HepG2 (cell line): ENCODE measurements around the gene MCEE. TPM values are rescaled to one million over a fixed set of nuclear protein-coding genes. Genes with fewer than 3 reads are reported as not detected.

Experiments used
- CHD4 ChIP-seq: fragments of 200-600 bp; sonication (generic); IDR thresholded peaks from 2 replicates; pipeline ENCODE4 v1.7.0; 2017; ENCODE audit warnings: mild to moderate bottlenecking, low read length, borderline replicate concordance
- FOXM1 ChIP-seq: sonication (generic); formaldehyde crosslinking; IDR thresholded peaks from 2 replicates; pipeline ENCODE4 v1.5.0; 2020; ENCODE audit warnings: missing genetic modification reagents
- GATAD1 ChIP-seq: IDR thresholded peaks from 2 replicates; pipeline ENCODE4 v1.6.1; 2016; ENCODE audit warnings: missing genetic modification reagents, missing compliant biosample characterization
- HES4 ChIP-seq: sonication (generic); formaldehyde crosslinking; IDR thresholded peaks from 2 replicates; pipeline ENCODE4 v1.9.0; 2021; ENCODE audit warnings: mild to moderate bottlenecking, missing genetic modification reagents, borderline replicate concordance
- HOXD1 ChIP-seq: sonication (generic); formaldehyde crosslinking; IDR thresholded peaks from 2 replicates; pipeline ENCODE4 v1.5.0; 2020; ENCODE audit warnings: missing genetic modification reagents
- IRF2 ChIP-seq: IDR thresholded peaks from 2 replicates; pipeline ENCODE4 v1.6.1; 2018; ENCODE audit warnings: missing genetic modification reagents, missing compliant biosample characterization
- JARID2 ChIP-seq: sonication (generic); formaldehyde crosslinking; IDR thresholded peaks from 2 replicates; pipeline ENCODE4 v1.8.1; 2023; ENCODE audit warnings: missing genetic modification reagents, inconsistent platforms; ENCODE audit not compliant: insufficient replicate concordance
- KAT8 ChIP-seq: IDR thresholded peaks from 2 replicates; pipeline ENCODE4 v1.6.1; 2016; ENCODE audit warnings: missing genetic modification reagents, missing compliant biosample characterization
- NAIF1 ChIP-seq: sonication (generic); formaldehyde crosslinking; IDR thresholded peaks from 2 replicates; pipeline ENCODE4 v1.5.0; 2020; ENCODE audit warnings: mild to moderate bottlenecking, missing genetic modification reagents, borderline replicate concordance
- NFIB ChIP-seq: sonication (generic); formaldehyde crosslinking; IDR thresholded peaks from 2 replicates; pipeline ENCODE4 v1.9.0; 2021; ENCODE audit warnings: missing genetic modification reagents, mild to moderate bottlenecking, borderline replicate concordance
- REL ChIP-seq: sonication (generic); formaldehyde crosslinking; conservative IDR thresholded peaks from 2 replicates; pipeline ENCODE4 v1.8.0; 2022; ENCODE audit warnings: mild to moderate bottlenecking, missing genetic modification reagents, moderate library complexity
- RFX5 ChIP-seq: IDR thresholded peaks from 2 replicates; pipeline ENCODE4 v1.6.1; 2011; ENCODE audit warnings: low read depth, low read length, improper control_type of control experiment
- SRSF4 ChIP-seq: fragments of 200-400 bp; formaldehyde crosslinking; IDR thresholded peaks from one replicate; pipeline ENCODE4 v1.6.1; 2018; ENCODE audit warnings: mild to moderate bottlenecking, low read depth, low read length, moderate library complexity; ENCODE audit not compliant: poor library complexity, severe bottlenecking
- SRSF9 ChIP-seq: fragments of 200-400 bp; formaldehyde crosslinking; IDR thresholded peaks from 2 replicates; pipeline ENCODE4 v1.6.1; 2018; ENCODE audit warnings: borderline replicate concordance, mild to moderate bottlenecking, low read depth, low read length; ENCODE audit not compliant: insufficient read depth, poor library complexity, severe bottlenecking
- SRY ChIP-seq: sonication (generic); formaldehyde crosslinking; IDR thresholded peaks from 2 replicates; pipeline ENCODE4 v1.8.0; 2022; ENCODE audit warnings: mild to moderate bottlenecking, missing genetic modification reagents
- XRCC5 ChIP-seq: fragments of 200-400 bp; formaldehyde crosslinking; optimal IDR thresholded peaks from 2 replicates; pipeline ENCODE3; 2017; ENCODE audit warnings: mild to moderate bottlenecking, low read length
- ZNF263 ChIP-seq: sonication (generic); formaldehyde crosslinking; IDR thresholded peaks from 2 replicates; pipeline ENCODE4 v1.4.0; 2020; ENCODE audit warnings: missing genetic modification reagents
- ZNF841 ChIP-seq: sonication (generic); formaldehyde crosslinking; IDR thresholded peaks from 2 replicates; pipeline ENCODE4 v1.8.1; 2023; ENCODE audit warnings: missing genetic modification reagents, borderline replicate concordance
- ZNF879 ChIP-seq: sonication (generic); formaldehyde crosslinking; IDR thresholded peaks from 2 replicates; pipeline ENCODE4 v1.8.1; 2023; ENCODE audit warnings: missing genetic modification reagents
- polyA plus RNA-seq, 8 experiments: library from polyadenylated mRNA; depleted of rRNA in 3 of 8; stranded (reverse) in 7 of 8; unstranded in 1 of 8; fragments of >200 nt; fragmentation: Illumina TruSeq in 4 of 8; extraction: Trizol in 4 of 8; gene quantifications; 2 replicates each; pipeline versions ENCODE4 v1.2.1 to v1.2.3, GENCODE V29; 2011 to 2016; ENCODE audit warnings: low read depth in 4 of 8, missing spikeins in 1 of 8, mixed read lengths in 1 of 8; ENCODE audit not compliant: insufficient read depth in 1 of 8
- total RNA-seq, 5 experiments: library from RNA; depleted of rRNA; stranded (reverse); fragments of >200 nt; fragmentation: Illumina TruSeq; extraction: Trizol; gene quantifications; 2 replicates each; pipeline ENCODE4 v1.2.3, GENCODE V29; 2016; ENCODE audit warnings: low read depth in 1 of 5
- TF ChIP-seq, protein P1 (sequence below): sonication (generic); formaldehyde crosslinking; conservative IDR thresholded peaks from 2 replicates; pipeline ENCODE4 v1.5.0; 2020; ENCODE audit warnings: missing genetic modification reagents
- TF ChIP-seq, protein P2 (sequence below): sonication (generic); formaldehyde crosslinking; IDR thresholded peaks from 2 replicates; pipeline ENCODE4 v1.4.0; 2020; ENCODE audit warnings: missing genetic modification reagents, borderline replicate concordance
- TF ChIP-seq, protein P3 (sequence below): sonication (generic); formaldehyde crosslinking; IDR thresholded peaks from 2 replicates; pipeline ENCODE4 v1.8.0; 2023; ENCODE audit warnings: mild to moderate bottlenecking, missing genetic modification reagents
- TF ChIP-seq, protein P4 (sequence below): IDR thresholded peaks from 2 replicates; pipeline ENCODE4 v1.6.1; 2016; ENCODE audit warnings: mild to moderate bottlenecking, missing biosample characterization, missing genetic modification reagents

Gene MCEE
- total and polyA plus RNA-seq, 2 of the 13 experiments (the other 11 are each of a cell fraction or from before 2014, with no cell fraction given) = 32.0 to 66.9 TPM

GRCh38 chr2:71068218-71069035 lies 61.6 kb downstream of the MCEE start, which contains the start of gene NAGK (continued):
- TF ChIP-seq, protein P1, sequence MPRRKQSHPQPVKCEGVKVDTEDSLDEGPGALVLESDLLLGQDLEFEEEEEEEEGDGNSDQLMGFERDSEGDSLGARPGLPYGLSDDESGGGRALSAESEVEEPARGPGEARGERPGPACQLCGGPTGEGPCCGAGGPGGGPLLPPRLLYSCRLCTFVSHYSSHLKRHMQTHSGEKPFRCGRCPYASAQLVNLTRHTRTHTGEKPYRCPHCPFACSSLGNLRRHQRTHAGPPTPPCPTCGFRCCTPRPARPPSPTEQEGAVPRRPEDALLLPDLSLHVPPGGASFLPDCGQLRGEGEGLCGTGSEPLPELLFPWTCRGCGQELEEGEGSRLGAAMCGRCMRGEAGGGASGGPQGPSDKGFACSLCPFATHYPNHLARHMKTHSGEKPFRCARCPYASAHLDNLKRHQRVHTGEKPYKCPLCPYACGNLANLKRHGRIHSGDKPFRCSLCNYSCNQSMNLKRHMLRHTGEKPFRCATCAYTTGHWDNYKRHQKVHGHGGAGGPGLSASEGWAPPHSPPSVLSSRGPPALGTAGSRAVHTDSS (CRISPR knock-in tag) = no peak; the same call in 1 of the 2 replicates
- peak; percentile 97 for TF ChIP-seq KAT8 (CRISPR knock-in tag)
- TF ChIP-seq SRSF4 = peak; percentile 85
- peak; percentile 91 for TF ChIP-seq HES4
- TF ChIP-seq SRSF9 = no peak
- TF ChIP-seq ZNF879 (CRISPR knock-in tag) = peak; percentile 97
- TF ChIP-seq JARID2 = peak; percentile 93
- TF ChIP-seq REL = peak; percentile 99
- TF ChIP-seq, protein P2, sequence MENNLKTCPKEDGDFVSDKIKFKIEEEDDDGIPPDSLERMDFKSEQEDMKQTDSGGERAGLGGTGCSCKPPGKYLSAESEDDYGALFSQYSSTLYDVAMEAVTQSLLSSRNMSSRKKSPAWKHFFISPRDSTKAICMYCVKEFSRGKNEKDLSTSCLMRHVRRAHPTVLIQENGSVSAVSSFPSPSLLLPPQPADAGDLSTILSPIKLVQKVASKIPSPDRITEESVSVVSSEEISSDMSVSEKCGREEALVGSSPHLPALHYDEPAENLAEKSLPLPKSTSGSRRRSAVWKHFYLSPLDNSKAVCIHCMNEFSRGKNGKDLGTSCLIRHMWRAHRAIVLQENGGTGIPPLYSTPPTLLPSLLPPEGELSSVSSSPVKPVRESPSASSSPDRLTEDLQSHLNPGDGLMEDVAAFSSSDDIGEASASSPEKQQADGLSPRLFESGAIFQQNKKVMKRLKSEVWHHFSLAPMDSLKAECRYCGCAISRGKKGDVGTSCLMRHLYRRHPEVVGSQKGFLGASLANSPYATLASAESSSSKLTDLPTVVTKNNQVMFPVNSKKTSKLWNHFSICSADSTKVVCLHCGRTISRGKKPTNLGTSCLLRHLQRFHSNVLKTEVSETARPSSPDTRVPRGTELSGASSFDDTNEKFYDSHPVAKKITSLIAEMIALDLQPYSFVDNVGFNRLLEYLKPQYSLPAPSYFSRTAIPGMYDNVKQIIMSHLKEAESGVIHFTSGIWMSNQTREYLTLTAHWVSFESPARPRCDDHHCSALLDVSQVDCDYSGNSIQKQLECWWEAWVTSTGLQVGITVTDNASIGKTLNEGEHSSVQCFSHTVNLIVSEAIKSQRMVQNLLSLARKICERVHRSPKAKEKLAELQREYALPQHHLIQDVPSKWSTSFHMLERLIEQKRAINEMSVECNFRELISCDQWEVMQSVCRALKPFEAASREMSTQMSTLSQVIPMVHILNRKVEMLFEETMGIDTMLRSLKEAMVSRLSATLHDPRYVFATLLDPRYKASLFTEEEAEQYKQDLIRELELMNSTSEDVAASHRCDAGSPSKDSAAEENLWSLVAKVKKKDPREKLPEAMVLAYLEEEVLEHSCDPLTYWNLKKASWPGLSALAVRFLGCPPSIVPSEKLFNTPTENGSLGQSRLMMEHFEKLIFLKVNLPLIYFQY (CRISPR knock-in tag) = peak; percentile 81
- TF ChIP-seq GATAD1 (CRISPR knock-in tag) = peak; percentile 96
- TF ChIP-seq ZNF841 = peak; percentile 92; the same call in 1 of the 2 replicates
- TF ChIP-seq, protein P3, sequence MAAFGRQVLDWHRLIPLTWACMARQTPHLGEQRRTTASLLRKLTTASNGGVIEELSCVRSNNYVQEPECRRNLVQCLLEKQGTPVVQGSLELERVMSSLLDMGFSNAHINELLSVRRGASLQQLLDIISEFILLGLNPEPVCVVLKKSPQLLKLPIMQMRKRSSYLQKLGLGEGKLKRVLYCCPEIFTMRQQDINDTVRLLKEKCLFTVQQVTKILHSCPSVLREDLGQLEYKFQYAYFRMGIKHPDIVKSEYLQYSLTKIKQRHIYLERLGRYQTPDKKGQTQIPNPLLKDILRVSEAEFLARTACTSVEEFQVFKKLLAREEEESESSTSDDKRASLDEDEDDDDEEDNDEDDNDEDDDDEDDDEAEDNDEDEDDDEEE (CRISPR knock-in tag) = peak; percentile 97; the same call in 1 of the 2 replicates
- TF ChIP-seq HOXD1 (CRISPR knock-in tag) = peak; percentile 75; the same call in 1 of the 2 replicates
- peak; percentile 61; the same call in 1 of the 2 replicates for TF ChIP-seq FOXM1 (CRISPR knock-in tag)
- no peak for TF ChIP-seq XRCC5
- TF ChIP-seq CHD4 = no peak
- TF ChIP-seq, protein P4, sequence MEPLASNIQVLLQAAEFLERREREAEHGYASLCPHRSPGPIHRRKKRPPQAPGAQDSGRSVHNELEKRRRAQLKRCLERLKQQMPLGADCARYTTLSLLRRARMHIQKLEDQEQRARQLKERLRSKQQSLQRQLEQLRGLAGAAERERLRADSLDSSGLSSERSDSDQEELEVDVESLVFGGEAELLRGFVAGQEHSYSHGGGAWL (CRISPR knock-in tag) = peak; percentile 96
- TF ChIP-seq SRY = peak; percentile 86
- TF ChIP-seq RFX5 = peak; percentile 39; the same call in 1 of the 2 replicates
- TF ChIP-seq NAIF1 (CRISPR knock-in tag) = peak; percentile 96
- TF ChIP-seq IRF2 (CRISPR knock-in tag) = peak; percentile 94
- TF ChIP-seq NFIB (CRISPR knock-in tag) = no peak
- 0 out of 2 replicates have a peak, but pooled peaks have one; percentile 55 for TF ChIP-seq ZNF263 (CRISPR knock-in tag)
